Small intestine (tissue), 7 donors: Measurements from ENCODE around the gene ENAH. TPM values are rescaled to one million over a fixed set of nuclear protein-coding genes. Genes with fewer than 3 reads are reported as not detected.
"Not testable (repeated sequence)": the region's sequence is repeated elsewhere in the genome, so short reads cannot be mapped to it uniquely, and the experiment has no call there.

Source experiments
- DNase-seq, 2 donors: peaks; one replicate each; pipeline versions ENCODE4 v3.0.0 to v3.0.0-alpha.2; 2013
- FAIRE-seq: peaks from 2 replicates; lab custom pipeline; 2012; peaks lifted over from hg19 to GRCh38; lab: Jason Lieb, UNC
- H3K27ac ChIP-seq, 3 donors: one replicate each; pipeline ENCODE4 v1.5.1; 2013; ENCODE audit warnings: low read length in 2 of 3, mild to moderate bottlenecking in 2 of 3, control low read depth in 1 of 3, inconsistent platforms in 1 of 3, low read depth in 1 of 3, moderate library complexity in 1 of 3
- H3K27me3 ChIP-seq, 3 donors: one replicate each; pipeline ENCODE4 v1.6.1; 2013; ENCODE audit warnings: low read length in 3 of 3, inconsistent platforms in 1 of 3; ENCODE audit not compliant: control insufficient read depth in 3 of 3, insufficient read depth in 3 of 3
- H3K36me3 ChIP-seq, 3 donors: one replicate each; pipeline ENCODE4 v1.6.1; 2013; ENCODE audit warnings: low read length in 3 of 3, inconsistent platforms in 1 of 3, low read depth in 1 of 3, mild to moderate bottlenecking in 1 of 3, moderate library complexity in 1 of 3; ENCODE audit not compliant: control insufficient read depth in 3 of 3, insufficient read depth in 2 of 3
- H3K4me1 ChIP-seq, 3 donors: one replicate each; pipeline ENCODE4 v1.6.1; 2013; ENCODE audit warnings: low read length in 2 of 3, inconsistent platforms in 1 of 3, low read depth in 1 of 3, mild to moderate bottlenecking in 1 of 3, moderate library complexity in 1 of 3; ENCODE audit not compliant: control insufficient read depth in 3 of 3, insufficient read depth in 2 of 3
- H3K4me3 ChIP-seq, 3 donors: one replicate each; pipeline ENCODE4 v1.5.1; 2013; ENCODE audit warnings: low read length in 3 of 3, control low read depth in 1 of 3, inconsistent platforms in 1 of 3, low read depth in 1 of 3, mild to moderate bottlenecking in 1 of 3, moderate library complexity in 1 of 3
- H3K9me3 ChIP-seq, 2 donors: one replicate each; pipeline ENCODE4 v1.6.1; 2013; ENCODE audit warnings: low read depth in 1 of 2, low read length in 1 of 2; ENCODE audit not compliant: control insufficient read depth in 2 of 2, insufficient read depth in 1 of 2
- WGBS, 3 donors: extraction: QIAGEN DNeasy Blood & Tissue Kit; methylation state at CpG; one replicate each; pipeline ENCODE4 v1.1.7; 2013; 5-methylcytosine and 5-hydroxymethylcytosine counted together
- polyA plus RNA-seq, 4 donors: library from polyadenylated mRNA; stranded (reverse) in 3 of 4; unstranded in 1 of 4; fragments of 200-250 nt in 3 of 4; fragments of 120-200 nt in 1 of 4; gene quantifications; one replicate each; pipeline versions ENCODE4 v1.2.1 to v1.2.3, GENCODE V29; 2013
- donor health status: healthy with polysubstance abuse.
- donor health status: control.
- donor health status: control.
- donor health status: Bipolar disorder and iron deficiency.
- donor health status: healthy.

ENAH gene
- polyA plus RNA-seq, 4 donors: 4.5 to 26.0 (median 13.9) TPM

DNA sequence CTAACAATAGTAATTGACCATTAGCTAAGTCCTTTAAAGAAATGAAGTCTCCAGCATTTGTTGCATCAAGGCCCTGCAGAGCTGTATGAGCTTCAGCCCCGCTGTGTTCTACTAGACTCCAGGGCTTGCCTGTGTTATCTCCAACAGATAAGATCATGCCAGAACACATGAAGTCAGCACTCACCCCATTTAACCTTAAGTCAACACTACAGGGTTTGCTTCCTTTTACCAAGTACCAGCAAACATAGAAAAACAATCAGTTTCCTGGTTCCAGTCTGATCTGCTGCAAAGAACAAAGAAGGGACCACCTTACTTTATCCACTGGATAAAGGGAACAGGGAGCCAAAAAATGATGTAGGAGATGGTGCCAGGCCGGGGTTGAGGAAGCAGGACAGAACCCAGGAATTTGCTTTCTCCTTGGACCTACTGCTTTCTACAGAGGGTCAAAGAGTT is 41.3 kb upstream of the ENAH start:
- H3K27ac ChIP-seq: peak overlapping the region in 1 of 3 donors; percentile 85
- peaks cover 0 to 3% (median 0%) of the 10 kb centered on the region in 3 donors for H3K4me1 ChIP-seq

DNA sequence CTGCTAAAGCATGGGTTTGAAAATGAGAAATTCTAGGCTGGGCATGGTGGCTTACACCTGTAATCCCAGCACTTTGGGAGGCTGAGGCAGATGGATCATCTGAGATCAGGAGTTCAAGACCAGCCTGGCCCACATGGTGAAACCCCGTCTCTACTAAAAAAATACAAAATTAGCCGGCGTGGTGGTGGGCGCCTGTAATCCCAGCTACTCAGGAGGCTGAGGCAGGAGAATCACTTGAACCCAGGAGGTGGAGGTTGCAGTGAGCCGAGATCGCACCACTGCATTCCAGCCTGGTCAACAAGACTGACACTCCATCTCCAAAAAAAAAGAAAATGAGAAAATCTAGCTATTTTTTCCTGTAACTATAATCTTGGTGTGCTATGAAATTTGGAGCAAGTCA is 40.8 kb upstream of the ENAH start:
- H3K4me3 ChIP-seq, H3K9me3 ChIP-seq, FAIRE-seq, DNase-seq, H3K36me3 ChIP-seq, H3K27ac ChIP-seq, H3K27me3 ChIP-seq, H3K4me1 ChIP-seq: not testable (repeated sequence)
- 74 to 85% (median 80%) methylated on average over 6 of the region's 6 CpGs for WGBS, 3 donors

More for the DNA sequence above, 41.3 kb upstream of the ENAH start:
- Histone ChIP-seq H3K27me3 (no peaks in the 10 kb centered on the region), H3K4me3 (no peak overlapping the region), H3K9me3 (peaks cover 0 to 4% of the 10 kb centered on the region in 2 donors), H3K36me3 (no peaks in the 10 kb centered on the region)
- WGBS, 3 donors: 21 to 35% (median 28%) methylated on average over 2 of the region's 2 CpGs
- DNase-seq (peak; percentile 81 to 93), FAIRE-seq (no peak)

DNA sequence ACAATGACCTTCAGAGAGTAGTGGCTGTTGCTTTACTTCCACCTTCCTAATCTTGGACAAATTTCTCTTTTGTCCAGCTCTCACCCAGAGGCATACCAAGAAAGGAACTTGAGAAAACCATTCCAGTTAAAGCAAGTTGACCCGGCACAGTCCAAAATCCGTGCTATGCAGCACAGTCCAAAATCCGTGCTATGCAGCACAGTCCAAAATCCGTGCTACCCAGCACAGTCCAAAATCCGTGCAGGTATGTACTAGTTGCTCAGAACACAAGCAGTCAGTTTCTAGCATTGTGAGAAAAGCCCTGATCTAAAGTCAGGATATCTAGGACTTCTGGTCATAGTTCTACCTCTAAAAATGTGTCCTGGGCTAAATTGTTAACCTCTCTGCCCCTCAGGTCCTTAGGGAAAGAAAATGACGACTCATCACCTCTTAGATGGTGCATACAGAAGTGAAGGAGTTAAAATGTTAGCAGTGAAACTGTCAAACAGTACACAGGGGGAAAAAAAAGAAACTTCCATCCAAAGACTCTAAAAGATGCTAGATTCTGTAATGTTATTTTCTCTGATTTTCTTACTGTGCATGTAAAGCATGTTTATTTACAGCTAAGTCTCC is 40.3 kb upstream of the ENAH start:
- 19 to 67% (median 40%) methylated on average over 6 of the region's 6 CpGs for WGBS, 3 donors
- Histone ChIP-seq H3K4me1 (peaks cover 0 to 3% (median 0%) of the 10 kb centered on the region in 3 donors), H3K36me3 (no peaks in the 10 kb centered on the region), H3K27me3 (no peaks in the 10 kb centered on the region), H3K9me3 (peaks cover 0 to 4% of the 10 kb centered on the region in 2 donors), H3K27ac (no peak overlapping the region), H3K4me3 (no peak overlapping the region)
- FAIRE-seq (no peak), DNase-seq (peak in 1 of 2 donors; percentile 37)

DNA sequence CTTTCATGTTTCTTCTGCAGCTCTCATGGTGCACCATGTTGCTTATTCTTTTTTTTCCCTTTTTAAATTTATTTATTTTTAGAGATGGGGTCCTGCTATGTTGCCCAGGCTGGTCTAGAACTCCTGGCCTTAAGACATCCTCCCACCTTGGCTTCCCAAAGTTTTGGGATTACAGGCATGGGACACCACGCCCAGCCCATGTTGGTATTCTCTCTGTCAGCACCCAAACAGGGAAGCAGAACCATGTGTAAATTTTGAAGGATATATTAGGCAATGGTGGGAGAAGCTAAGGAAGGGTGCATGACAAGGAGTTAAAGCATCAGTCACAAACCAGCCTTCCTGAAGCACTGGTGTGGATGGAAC is 39.6 kb upstream of the ENAH start:
- Histone ChIP-seq H3K4me3 (no peak overlapping the region), H3K27ac (no peak overlapping the region), H3K27me3 (no peaks in the 10 kb centered on the region), H3K9me3 (peaks cover 0 to 4% of the 10 kb centered on the region in 2 donors), H3K4me1 (peaks cover 0 to 3% (median 0%) of the 10 kb centered on the region in 3 donors), H3K36me3 (no peaks in the 10 kb centered on the region)
- WGBS, 3 donors: 92 to 96% (median 93%) methylated on average over 1 of the region's 1 CpG
- DNase-seq (no peak), FAIRE-seq (no peak)

DNA sequence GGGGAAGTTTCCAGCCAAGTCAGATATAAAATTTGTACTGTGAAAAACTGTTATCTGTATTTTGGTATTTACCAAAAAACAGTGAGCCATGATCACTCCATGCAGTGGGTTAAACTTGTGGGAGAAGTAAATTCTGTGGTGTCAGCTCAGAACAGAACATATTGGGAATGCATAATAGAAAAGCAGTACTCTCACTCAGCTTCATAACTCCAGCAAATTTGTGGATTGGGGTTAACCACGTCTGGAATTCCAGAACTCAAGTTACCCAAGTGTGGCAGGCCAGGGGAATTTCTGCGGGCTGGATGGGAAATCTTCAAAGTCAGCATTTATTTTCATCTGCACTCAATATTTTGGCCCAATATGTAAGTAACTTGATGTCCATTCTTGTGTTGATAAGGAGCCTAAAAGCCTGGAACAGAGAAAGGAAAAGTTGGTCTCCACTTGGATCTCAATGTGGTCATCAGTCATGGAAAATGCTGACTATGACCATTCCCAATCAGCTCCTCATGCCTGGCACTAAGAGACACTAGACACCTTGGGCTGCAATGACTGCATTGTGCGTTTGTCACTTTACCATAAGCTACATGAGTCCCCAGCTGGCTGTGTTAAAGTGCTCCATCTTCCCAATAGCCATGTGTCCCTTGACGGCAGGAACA is 39.1 kb upstream of the ENAH start:
- no peaks in the 10 kb centered on the region for H3K36me3 ChIP-seq
- no peak for FAIRE-seq
- no peak overlapping the region for H3K4me3 ChIP-seq
- H3K9me3 ChIP-seq: peaks cover 0 to 4% of the 10 kb centered on the region in 2 donors
- H3K27ac ChIP-seq: no peak overlapping the region
- H3K27me3 ChIP-seq: no peaks in the 10 kb centered on the region
- no peak for DNase-seq
- peaks cover 0 to 3% (median 0%) of the 10 kb centered on the region in 3 donors for H3K4me1 ChIP-seq
- 79 to 91% (median 87%) methylated on average over 4 of the region's 4 CpGs for WGBS, 3 donors

DNA sequence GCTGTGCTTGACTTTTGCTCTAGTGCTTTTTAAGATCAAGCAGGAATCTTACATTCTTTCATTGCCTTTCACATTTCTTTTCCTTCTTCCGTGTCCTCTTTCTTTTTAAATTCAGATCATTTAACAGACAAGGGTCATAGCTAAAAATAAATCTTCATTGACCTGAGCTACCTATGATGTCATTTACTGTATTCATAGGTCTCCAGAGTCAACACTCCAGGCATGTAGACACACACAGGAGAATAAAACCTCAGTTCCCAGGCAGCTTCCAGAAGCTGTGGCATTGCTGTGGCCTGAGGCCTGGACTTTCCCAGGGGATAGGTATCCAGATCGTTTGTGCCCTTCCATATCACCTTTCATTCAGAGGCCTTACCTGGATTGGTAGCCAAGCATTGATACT is 38.5 kb upstream of the ENAH start:
- no peak overlapping the region for H3K4me3 ChIP-seq
- H3K4me1 ChIP-seq: peaks cover 0 to 3% (median 0%) of the 10 kb centered on the region in 3 donors
- H3K27ac ChIP-seq: no peak overlapping the region
- no peak for DNase-seq
- no peak for FAIRE-seq
- H3K36me3 ChIP-seq: no peaks in the 10 kb centered on the region
- H3K9me3 ChIP-seq: peaks cover 0 to 4% of the 10 kb centered on the region in 2 donors
- WGBS, 3 donors: 35 to 55% (median 42%) methylated on average over 2 of the region's 2 CpGs
- no peaks in the 10 kb centered on the region for H3K27me3 ChIP-seq

DNA sequence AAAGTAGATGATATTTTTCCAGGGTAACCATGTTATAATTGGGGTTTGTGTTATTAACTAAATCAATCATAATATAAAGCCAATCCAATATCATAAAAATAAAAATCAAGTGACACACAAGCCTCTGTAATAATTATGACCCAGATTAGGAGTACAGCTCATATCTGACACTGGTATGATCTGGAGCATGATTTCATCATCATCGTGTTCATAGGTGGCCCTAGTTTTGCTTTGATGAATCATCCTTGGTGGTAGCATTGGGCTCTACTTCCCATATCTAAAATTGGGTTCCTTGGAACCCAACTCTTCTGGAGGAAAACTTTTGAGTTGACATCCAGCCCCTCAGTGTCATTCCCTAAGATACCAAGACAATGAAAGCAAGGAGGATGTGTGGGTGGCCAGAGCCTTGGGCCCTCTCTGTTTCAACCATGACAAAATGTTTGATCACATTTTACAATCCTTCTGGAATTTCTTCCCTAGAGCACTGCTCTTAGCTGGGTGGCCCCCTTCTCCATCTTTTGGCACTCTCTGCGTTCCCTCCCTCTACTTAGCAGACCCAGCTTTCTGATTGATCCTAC is 37.0 kb upstream of the ENAH start:
- H3K27ac ChIP-seq: no peak overlapping the region
- H3K4me3 ChIP-seq: no peak overlapping the region
- no peak for FAIRE-seq
- H3K27me3 ChIP-seq: no peaks in the 10 kb centered on the region
- peaks cover 0 to 3% (median 0%) of the 10 kb centered on the region in 3 donors for H3K4me1 ChIP-seq
- no peaks in the 10 kb centered on the region for H3K36me3 ChIP-seq
- peak in 1 of 2 donors; percentile 24 for DNase-seq
- H3K9me3 ChIP-seq: peaks cover 0 to 2% of the 10 kb centered on the region in 2 donors
- 51 to 82% (median 62%) methylated on average over 2 of the region's 2 CpGs for WGBS, 3 donors

DNA sequence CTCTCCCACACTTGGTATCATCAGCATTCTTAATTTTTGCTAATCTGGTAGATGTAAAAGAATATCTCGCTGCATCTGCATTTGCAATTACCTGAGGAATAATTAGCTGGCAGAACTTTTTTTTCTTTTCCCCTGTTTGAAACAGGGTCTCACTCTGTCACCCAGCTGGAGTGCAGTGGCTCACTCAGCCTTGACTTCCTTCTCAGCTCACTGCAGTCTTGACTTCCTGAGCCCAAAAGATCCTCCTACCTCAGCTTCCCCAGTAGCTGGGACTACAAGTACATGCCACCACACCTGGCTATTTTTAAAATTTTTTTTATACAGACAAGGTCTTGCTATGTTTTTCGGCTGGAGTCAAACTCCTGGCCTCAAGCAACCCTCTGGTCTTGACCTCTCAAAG is 35.4 kb upstream of the ENAH start:
- no peaks in the 10 kb centered on the region for H3K27me3 ChIP-seq
- 88 to 93% (median 90%) methylated on average over 2 of the region's 2 CpGs for WGBS, 3 donors
- DNase-seq (no peak), FAIRE-seq (no peak)
- H3K9me3 ChIP-seq: no peaks in the 10 kb centered on the region
- no peak overlapping the region for H3K4me3 ChIP-seq
- H3K4me1 ChIP-seq: no peaks in the 10 kb centered on the region
- no peak overlapping the region for H3K27ac ChIP-seq
- H3K36me3 ChIP-seq: no peaks in the 10 kb centered on the region
